ENCODE data around the gene PARVB.
A peak's percentile ranks its signal among the peaks of the same experiment; 100 is the strongest.

The PARVB gene

DNA sequence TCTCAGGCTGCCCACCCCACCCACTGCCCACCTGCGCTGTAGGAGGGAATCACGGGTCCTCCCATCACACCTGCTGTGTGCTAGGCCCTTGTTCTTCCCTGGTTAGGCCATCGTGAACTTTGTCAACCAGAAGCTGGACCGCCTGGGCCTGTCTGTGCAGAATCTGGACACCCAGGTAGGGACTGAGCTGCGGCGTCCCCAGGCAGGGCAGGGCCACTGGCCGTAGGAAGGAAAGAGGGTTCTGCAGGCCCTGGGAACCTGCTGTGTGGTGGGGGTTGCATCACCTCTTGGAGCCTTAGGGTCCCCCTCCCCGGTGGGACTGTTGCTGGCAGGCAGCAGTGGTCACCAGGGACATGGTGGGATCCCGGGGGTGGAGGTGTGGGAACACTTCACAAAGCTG, 172.1 kb downstream of the PARVB start:
- no peak for DNase-seq (ENCODE audit: low spot score)
- FAIRE-seq = no peak

DNA sequence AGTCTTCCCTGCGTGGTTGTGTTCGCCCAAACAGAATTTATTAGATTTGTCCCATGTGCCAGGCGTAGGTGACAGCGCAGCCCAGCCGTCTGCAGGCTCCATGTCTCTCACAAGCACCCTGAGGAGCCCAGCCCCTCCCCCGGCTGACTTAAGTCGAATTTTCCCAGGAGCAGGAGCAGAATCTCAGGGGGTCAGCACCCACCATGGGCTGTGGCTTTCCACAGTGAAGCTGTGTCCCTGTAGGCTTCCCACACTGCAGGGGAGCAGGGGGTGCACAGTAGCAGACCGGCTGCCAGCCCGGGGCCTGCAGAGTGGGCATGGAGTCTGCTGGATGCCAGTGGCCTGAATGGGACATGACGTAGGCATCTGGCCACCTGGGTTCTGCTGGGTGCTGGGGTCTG, 172.6 kb downstream of the PARVB start:
- FAIRE-seq = no peak
- DNase-seq (ENCODE audit: low spot score) = no peak

DNA sequence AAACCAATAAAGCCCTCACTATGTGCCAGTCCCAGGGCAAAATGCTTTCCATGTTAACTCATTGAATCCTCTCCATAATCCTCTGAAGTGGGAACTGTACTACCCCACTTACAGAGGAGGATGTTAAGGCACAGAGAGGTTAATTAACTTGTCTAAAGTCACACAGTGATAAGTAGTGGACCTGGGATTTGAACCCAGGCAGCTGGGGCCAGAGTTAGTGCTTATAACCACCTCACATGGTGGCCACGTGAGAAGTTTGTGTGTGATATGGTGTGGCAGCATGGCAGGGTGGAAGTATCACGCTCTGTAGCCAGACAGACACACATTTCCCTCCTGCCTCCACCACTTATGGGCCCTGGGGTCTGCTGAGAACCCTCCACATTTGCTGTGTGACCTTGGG, 173.2 kb downstream of the PARVB start:
- FAIRE-seq (no peak), DNase-seq (ENCODE audit: low spot score) (no peak)

DNA sequence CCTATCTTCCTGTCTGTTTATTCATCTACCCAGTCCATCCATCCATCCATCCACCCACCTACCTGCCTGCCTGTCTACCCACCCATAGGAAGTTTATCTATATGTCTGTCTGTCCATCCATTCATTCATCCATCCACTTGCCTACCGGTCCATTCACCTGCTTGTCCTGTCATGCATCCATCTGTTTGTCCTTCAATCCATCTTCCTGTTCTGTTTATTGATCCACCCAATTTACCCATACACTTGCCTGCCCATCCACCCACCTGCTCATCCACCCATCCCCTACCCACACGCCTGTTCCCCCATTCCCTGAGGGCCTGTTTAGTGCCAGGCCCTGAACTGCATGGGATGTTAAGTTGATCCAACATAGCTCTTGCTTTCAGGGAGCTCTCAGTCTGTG, 175.1 kb downstream of the PARVB start:
- no peak for DNase-seq (ENCODE audit: low spot score)
- no peak for FAIRE-seq

DNA sequence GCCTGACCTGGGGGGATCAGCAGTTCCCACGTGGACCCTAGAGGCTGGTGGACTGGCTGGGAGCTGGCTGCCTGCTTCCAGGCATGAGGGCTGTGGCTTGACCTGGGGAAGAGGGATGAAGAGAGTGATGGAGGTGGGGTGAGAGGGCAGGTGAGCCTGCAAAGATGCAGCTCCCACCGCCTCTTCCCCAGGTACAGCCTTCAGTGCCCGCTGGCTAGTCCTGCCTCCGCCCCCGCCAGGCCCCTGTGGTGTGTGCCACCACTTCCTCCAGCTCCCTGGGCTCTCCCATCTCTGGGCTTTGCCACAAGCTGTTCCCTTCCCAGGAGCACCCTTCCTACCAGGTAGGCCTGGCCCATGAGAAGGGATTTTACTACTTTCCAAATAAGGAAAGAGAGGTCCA, 175.8 kb downstream of the PARVB start:
- FAIRE-seq = no peak
- DNase-seq (ENCODE audit: low spot score) = no peak

DNA sequence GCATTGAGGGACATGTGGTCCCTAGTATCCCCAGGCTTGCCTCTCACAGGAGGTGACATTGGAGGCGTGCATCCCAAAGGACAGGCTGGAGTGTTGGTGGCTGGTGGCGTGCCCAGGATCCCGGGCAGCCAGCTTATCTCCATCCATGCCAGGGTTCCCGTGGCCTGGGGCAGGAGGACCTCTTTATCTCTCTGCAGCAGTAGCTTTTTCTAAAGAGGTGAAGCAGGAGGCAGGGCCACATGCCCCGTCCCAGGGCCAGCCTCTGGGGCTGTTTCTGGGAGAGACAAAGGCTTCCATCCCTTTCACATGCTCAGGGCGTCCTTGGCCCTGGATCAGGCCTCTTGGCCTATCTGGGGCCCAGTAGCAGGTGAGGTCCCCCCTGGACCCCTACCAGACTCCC, 176.3 kb downstream of the PARVB start:
- FAIRE-seq (no peak), DNase-seq (ENCODE audit: low spot score) (no peak)

DNA sequence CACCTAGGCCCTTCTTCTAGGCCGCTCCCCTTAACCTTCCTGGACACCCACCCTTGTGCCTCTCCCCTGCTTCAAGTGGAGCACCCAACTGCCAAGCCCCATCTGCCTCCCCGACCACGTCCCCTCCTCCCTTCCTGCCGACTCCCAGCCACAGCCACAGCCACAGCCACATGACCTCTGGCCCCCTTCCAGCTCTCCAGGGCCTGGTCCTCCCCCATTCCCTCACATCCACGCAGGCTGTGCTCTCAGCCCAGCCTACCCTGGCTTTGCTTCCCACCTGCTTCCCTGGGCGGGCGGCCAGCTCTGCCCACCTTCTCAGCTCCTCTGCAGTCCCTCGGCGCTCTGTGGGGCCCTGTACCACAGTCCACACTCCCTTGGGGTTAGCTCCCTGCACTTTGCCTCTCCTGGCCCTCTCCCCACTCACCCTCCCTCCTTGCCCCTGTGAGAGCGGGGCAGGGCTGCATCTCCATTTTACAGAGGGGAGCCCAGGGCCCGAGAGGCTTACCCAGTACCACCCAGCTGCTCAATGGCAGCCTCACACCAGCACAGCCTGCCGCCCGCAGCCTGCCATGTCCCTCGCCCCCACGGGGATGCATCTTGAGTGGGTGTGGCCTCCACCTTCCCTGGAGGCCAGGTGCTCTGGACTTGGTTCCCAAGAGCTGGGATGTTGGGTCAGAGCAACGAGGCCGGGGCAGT, 176.9 kb downstream of the PARVB start:
- no peak for DNase-seq (ENCODE audit: low spot score)
- no peak for FAIRE-seq

DNA sequence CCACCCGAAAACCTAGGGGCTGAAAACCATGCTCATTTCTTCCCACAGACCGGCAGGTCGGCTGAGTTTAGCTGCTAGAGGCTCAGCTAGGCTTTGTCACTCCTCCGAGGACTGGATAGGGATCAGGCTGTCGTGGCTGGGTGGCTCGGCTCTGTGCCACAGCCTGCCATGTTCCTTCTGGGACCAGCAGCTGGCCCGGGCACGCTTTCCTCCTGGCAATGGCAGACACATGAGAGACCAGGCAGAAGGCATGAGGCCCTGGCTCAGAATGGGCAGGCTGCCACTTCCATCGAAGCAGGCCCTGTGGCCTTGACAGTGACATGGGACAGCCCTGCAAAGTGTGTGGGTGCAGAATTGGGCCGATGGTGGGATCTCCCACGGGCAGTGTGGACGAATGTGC, 177.6 kb downstream of the PARVB start:
- FAIRE-seq (no peak), DNase-seq (ENCODE audit: low spot score) (no peak)

DNA sequence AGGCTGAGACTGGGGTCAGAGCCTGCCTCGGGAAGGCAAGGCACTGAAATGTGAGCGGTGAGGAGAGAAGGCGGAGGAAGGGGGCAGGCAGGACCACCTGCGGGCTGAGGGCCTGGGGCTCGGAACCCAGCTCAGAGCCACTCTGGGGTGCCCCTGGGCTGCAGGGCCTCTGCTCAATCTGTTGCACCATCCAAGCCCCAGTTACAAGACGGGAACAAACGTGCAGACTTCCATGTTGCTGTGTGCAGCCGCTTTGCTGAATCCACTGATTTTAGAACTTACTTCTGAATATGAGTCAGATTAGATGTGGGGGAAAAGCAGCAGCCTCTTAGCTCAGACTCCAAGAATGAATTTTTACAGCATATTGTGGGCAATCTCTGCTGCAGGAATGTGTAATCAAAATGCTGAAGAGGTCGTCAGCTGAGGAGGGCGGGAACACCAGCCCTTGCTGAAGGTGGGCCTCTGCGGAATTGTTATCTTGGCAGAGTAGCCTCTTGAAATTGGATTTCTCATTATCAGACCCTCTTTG, 178.2 kb downstream of the PARVB start:
- peak; percentile 30 for DNase-seq (ENCODE audit: low spot score)
- no peak for FAIRE-seq

DNA sequence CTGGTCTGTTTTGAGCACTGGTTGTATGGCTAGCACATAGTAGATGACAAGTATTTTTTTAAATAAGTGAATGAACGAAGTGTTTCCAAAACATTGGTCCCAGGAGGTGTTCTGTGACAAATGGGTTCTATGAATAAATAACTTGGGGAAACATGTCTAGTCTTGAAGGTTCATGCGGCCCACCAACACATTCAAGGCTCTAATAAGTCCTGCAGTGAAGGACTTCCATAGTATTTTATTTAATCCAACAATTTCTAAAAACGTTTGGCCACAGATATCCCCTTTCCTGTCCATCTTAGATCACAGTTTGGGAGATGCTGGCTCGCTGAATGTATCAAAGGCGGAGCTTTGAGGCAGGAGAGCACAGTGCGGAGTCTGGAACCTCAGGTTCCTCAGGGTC, 179.1 kb downstream of the PARVB start:
- no peak for DNase-seq (ENCODE audit: low spot score)
- no peak for FAIRE-seq

DNA sequence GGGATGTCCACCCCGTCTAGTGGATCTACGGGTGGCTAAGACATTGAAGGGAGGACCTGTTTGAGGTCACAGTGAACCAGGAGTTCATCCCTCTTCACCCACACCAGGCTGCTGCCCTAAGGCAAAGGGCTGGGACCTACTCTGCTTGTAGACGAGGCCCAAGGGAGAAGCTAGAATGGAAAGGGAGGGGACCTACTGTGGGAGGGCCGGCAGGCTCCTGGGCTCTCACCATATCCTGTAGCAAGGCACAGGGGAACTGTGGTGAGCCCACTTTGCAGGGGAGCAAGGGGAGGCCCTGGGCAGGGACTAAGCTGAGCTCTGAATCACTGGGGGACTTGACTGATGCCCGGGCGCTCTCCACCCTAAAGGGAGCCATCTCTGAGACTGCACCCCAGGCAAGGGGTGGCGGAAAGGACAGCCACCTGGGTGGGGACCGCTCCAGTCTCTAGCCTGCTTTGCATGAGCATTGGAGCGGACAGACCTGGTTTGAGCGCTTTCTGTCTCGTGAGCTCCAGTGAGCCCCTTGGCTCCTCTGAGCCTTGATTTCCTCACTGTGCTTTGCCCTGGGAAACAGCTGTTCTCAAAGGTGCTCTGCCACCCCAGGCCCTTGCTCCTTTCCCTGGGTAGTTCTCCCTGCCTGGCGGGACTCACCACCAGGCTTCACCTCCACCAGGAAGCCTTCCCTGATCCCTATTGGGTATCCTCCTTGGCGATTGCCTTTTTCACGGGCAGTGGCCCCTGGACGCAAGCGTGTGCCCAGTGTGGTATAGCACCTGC, 180.8 kb downstream of the PARVB start:
- DNase-seq (ENCODE audit: low spot score) (no peak), FAIRE-seq (no peak)

DNA sequence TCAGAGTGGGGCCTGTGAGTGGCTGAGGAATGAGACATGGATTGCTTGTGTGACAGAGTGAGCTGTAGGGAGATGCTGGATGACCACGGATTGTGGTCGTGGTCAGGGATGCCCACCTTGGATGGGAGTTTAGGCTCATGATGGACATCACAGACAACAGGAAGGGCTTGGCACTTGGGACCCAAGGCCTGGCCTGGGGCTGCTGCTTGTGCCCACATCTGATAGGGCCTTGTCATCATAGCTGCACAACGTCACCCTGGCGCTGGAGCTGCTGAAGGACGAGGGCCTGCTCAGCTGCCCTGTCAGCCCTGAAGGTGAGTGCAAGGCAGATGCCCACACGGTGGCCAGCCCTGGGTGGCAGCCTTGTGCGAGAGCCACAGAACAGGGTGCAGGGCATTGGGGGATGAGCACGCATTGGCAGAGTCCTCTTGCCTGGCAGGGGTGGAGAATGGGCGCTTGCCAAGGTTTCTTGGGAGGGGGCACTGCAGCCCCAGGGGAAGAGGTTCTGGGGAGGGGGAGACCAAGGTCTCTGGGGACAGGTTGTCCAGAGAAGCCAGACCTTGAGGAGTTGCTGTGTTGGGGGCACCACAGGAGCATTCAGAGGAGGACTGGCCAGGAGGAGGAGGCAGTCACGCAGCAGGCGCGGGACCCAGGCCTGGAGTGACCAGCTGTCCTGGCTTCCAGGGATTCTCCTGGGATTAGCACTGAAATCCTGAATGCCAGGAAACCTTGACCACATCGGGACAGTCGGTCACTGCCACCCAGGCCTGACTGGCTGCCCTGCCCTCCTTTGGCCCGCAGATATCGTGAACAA, 181.6 kb downstream of the PARVB start:
- DNase-seq (ENCODE audit: low spot score) (no peak), FAIRE-seq (no peak)

DNA sequence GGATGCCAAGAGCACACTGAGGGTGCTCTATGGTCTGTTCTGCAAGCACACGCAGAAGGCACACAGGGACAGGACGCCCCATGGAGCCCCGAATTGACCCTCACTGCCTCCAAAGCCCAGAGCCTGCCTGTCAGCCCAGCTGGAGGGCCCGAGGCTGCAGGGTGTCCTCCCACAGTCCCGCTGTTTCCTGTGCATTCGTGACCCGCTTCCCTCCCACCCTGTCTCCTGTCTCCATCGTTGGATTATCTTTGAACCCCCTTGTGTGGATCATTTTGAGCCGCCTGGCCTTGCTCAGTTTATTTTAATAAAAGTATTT, 182.2 kb downstream of the PARVB start:
- no peak for DNase-seq (ENCODE audit: low spot score)
- FAIRE-seq = no peak

DNA sequence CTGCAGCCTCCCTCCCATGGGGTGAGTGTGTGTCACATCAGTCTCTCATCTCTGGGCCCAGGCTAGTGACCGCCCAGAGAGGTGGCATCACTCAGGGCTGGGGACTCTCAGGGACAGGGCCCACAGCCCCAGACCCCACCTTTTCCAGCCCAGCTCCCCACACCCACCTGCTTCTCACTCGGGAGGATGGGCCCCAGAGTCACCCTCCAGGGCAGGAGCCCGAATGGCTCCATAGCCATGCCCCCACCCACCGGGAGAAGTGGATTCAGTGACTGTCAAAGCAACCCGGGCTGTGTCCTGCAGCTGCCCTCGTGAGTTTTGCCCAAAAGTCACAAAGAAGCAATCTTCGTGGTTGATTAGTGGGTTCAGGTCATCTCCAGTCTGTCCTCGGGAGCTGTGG, 182.6 kb downstream of the PARVB start:
- FAIRE-seq (no peak), DNase-seq (ENCODE audit: low spot score) (no peak)

DNA sequence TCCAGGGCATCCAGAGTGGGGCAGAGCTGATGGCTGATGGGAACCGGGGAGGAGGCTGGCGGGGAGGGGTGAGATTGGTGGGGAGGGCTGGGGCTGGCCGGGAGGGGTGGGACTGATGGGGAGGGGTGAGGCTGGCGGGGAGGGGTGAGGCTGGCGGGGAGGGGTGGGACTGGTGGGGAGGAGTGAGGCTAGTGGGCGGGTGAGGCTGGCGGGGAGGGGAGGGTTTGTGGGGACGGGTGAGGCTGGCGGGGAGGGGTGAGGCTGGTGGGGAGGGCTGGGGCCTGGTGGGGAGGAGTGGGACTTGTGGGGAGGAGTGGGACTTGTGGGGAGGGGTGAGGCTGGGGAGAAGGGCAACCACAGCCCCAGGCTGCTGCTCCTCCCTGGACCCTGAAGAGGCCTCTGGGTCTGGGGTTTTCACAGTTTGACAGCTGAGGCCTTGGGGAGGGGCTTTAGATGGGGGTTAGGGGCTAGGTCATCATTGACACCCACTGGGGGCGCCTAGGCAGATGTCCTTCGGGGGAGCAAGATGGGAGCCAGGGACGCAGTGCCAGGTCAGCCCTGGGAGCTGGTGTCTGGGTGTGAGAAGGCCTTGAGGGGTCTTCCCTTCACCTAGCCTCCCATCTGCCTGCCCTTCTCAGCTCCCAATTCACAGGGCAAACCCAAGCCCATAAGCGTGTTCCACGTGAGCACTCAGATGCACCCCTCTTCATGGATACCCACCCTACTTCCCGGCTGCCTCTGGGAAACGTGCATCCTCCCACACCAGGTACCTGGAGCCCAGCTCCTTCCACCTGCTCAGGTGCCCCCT, 183.3 kb downstream of the PARVB start:
- DNase-seq (ENCODE audit: low spot score) (no peak), FAIRE-seq (no peak)

DNA sequence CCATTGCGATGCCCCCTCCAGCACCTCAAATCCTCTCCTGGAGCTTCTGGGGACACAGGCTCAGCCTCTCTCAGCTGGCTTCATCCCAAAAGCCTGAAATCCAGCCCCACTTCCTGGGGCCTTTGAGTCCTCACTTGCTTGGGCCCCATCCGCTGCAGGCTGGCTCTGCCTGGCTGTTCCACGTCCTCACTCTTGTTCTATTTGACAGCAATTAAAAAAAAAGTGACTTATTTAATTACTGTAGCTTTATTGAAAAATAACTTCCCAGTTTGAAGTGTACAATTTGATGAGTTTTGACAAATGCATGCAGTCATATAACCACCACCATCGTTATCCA, 183.8 kb downstream of the PARVB start:
- no peak for FAIRE-seq
- no peak for DNase-seq (ENCODE audit: low spot score)

DNA sequence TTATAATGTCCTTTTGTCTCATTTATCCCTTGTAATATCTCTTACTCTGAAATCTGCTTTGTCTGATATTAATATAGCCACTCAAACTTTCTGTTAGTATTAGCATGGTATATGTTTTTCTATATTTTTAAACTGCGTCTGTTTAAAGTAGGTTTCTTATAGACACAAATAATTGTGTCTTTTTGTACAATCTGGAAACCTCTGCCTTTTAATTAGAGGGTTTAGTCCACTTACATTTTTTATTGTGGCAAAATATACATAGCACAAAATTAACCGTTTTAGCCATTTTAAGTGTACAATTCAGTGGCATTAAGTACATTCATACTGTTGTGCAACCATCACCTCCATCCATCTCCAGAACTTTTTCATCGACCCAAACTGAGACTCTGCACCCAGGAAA, 185.2 kb downstream of the PARVB start:
- DNase-seq (ENCODE audit: low spot score) (no peak), FAIRE-seq (no peak)

DNA sequence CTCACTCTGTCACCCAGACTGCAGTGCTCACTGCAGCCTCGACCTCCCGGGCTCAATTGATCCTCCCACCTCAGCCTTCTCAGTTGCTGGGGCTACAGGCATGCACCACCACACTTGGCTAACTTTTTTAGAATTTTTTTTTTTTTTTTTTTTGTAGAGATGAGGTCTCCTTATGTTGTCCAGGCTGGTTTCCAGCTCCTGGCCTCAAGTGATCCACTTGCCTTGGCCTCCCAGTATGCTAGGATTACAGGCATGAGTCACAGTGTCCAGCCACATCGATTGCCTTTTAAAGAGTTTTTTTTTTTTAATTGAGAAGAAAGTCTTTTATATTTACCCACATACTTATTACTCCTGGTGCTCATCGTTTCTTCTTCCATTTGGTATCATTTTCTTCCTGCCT, 186.6 kb downstream of the PARVB start:
- FAIRE-seq = no peak
- DNase-seq (ENCODE audit: low spot score) = no peak

DNA sequence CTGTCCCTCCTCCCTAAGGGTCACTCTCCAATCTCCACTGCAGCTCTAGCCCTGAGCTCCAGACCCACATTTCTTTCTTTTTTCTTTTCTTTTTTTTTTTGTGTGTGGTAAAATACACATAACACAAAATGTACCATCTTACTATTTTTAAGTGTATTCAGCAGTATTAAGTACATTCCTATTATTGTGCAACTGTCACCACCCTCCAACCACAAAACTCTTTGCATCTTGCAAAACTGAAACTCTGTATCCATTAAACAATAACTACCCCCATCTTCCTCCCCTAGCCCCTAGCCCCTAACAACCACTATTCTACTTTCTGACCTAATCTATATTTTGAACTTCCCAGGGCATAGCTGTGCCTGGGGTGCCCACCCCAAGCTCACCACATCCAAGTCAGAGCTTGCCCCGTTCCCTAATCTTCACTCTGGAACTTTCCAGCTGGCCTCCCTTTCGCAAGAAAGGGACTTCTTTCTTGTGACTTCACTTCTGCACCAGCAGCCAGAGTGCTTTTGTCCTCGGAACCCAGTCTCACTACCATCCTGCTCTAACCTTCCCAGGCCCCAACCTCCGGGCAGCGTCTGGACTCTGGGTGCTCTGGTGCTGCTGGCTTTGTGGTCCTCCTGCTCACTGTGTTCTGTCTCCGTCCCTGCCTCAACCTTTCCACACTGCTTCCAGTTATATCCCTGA, 187.3 kb downstream of the PARVB start:
- FAIRE-seq (no peak), DNase-seq (ENCODE audit: low spot score) (no peak)

DNA sequence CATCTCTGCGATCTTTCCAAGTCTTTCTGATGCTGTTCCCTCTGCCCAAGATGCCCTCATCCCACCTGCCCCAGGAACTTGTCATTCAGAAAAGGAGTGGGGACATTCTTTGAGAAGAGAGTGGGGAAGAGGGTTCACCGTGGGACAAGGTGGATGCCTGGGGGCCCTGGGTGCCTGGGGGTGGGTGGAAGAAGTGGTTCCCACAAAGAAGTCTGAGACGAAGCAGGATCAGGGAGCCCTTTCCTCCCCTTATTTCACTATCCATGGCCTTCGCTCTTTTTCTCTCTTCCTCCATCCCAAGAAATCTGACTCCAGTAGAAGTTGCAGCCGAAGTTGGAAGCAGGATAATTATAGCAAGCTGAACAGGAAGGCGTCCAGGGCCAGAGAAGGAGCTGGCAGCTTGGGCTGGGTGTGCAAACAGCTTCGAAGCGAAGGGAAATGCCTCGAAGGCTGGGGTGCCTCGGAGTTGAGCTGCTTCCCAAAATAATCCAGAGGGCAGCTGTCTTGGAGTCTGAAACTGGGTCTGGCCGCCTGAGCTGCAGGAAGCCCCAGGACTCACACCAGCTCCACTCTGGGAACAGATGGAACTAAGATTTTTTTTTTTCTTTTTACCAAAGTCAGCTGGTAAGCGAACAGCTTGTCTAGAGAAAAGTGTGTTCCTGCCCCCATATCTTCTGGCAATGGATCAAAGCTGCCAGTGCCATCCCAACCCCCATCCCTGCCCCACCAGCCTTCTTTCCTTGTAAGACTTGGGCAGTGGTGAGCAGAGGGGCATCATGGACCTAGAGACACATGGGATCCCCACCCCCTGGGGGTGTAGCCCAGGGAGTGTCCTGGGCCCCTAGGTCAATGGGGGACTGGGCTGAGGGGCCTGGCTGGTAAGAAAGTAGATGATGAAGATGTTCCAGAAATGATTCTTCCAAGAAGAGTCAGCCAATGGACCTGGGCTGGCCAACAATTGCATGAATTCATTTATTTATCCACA, 188.1 kb downstream of the PARVB start:
- no peak for DNase-seq (ENCODE audit: low spot score)
- FAIRE-seq = no peak

All from RCC 7860 (cell line).